D721Med (cell line): ENCODE data around the gene SMAD3.

Experiments used
- DNase-seq: peaks from one replicate; pipeline ENCODE4 v3.0.0; 2011; ENCODE audit warnings: low spot score; ENCODE audit not compliant: insufficient read length
- FAIRE-seq: peaks from 2 replicates; lab custom pipeline; 2011; peaks lifted over from hg19 to GRCh38; lab: Jason Lieb, UNC
- CTCF ChIP-seq: IDR thresholded peaks from 2 replicates; pipeline ENCODE4 v1.5.1; 2012; ENCODE audit warnings: mild to moderate bottlenecking, control low read depth; ENCODE audit not compliant: insufficient read depth; ENCODE audit errors: missing control alignments

The SMAD3 gene

GRCh38 chr15:67156426-67156825, 91.0 kb downstream of the SMAD3 start:
- FAIRE-seq (no peak), DNase-seq (no peak)
- no peak for TF ChIP-seq CTCF

GRCh38 chr15:67156834-67157233, 91.4 kb downstream of the SMAD3 start:
- FAIRE-seq (no peak), DNase-seq (no peak)

GRCh38 chr15:67157521-67158252, 92.3 kb downstream of the SMAD3 start:
- no peak for TF ChIP-seq CTCF
- no peak for FAIRE-seq
- no peak for DNase-seq

More at GRCh38 chr15:67156834-67157233, 91.4 kb downstream of the SMAD3 start:
- no peak for TF ChIP-seq CTCF

- no peak for FAIRE-seq
- no peak for TF ChIP-seq CTCF
These were observed 93.0 kb downstream of the SMAD3 start for GRCh38 chr15:67158367-67158766.

GRCh38 chr15:67161412-67161811, 96.0 kb downstream of the SMAD3 start:
- FAIRE-seq (no peak), DNase-seq (no peak)
- TF ChIP-seq CTCF = no peak

More at GRCh38 chr15:67158367-67158766, 93.0 kb downstream of the SMAD3 start:
- DNase-seq = no peak

GRCh38 chr15:67161881-67162280, 96.5 kb downstream of the SMAD3 start:
- FAIRE-seq = no peak

More at GRCh38 chr15:67161881-67162280, 96.5 kb downstream of the SMAD3 start:
- TF ChIP-seq CTCF = no peak
- no peak for DNase-seq
